Stomach smooth muscle (tissue), 2 donors: Measurements from ENCODE around the gene ABCB1.
"Not testable (repeated sequence)": the region's sequence is repeated elsewhere in the genome, so short reads cannot be mapped to it uniquely, and the experiment has no call there.

Source experiments
- H3K27ac ChIP-seq: one replicate; pipeline ENCODE4 v1.7.0; 2013; ENCODE audit warnings: mild to moderate bottlenecking, low read length, inconsistent platforms
- H3K27me3 ChIP-seq, 2 donors: one replicate each; pipeline ENCODE4 v1.7.0; 2013; ENCODE audit warnings: low read length in 2 of 2; ENCODE audit not compliant: insufficient read depth in 2 of 2, control insufficient read depth in 1 of 2
- H3K36me3 ChIP-seq, 2 donors: one replicate each; pipeline ENCODE4 v1.7.0; 2013; ENCODE audit warnings: low read length in 2 of 2; ENCODE audit not compliant: control insufficient read depth in 2 of 2, insufficient read depth in 2 of 2
- H3K4me1 ChIP-seq: one replicate; pipeline ENCODE4 v1.7.0; 2013; ENCODE audit warnings: low read length; ENCODE audit not compliant: control insufficient read depth, insufficient read depth
- H3K4me3 ChIP-seq, 2 donors: one replicate each; pipeline ENCODE4 v1.7.0; 2013; ENCODE audit warnings: low read length in 2 of 2
- H3K9ac ChIP-seq, 2 donors: one replicate each; pipeline ENCODE4 v1.7.0; 2013; ENCODE audit warnings: low read length in 2 of 2, mild to moderate bottlenecking in 1 of 2
- H3K9me3 ChIP-seq, 2 donors: one replicate each; pipeline ENCODE4 v1.7.0; 2013; ENCODE audit warnings: low read length in 2 of 2; ENCODE audit not compliant: control insufficient read depth in 2 of 2
- donor health status: healthy.
- donor health status: Pancreatic carcinoma.

The ABCB1 gene

DNA sequence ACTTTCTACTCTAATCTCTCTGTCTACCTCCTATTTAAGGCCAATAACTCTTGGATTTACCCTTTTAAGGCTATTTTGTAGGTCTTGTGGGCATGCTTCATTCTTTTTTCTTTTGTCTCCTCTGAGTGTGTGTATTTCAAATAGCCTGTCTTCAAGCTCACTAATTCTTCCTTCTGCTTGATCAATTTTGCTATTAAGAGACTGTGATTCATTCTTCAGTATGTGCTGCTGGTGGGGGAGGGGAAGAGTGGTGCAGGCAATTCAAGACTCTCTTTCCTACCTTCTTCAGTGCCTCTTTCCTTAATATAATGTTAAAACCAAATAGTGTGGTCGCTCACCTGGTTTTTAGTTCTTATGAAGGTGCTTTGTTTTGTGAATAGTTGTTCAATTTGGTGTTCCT is 20.0 kb downstream of the ABCB1 start:
- H3K27me3 ChIP-seq = no peaks in the 10 kb centered on the region
- H3K4me3 ChIP-seq = no peak overlapping the region
- H3K27ac ChIP-seq = no peak overlapping the region
- H3K9ac ChIP-seq = no peak overlapping the region
- H3K36me3 ChIP-seq = no peaks in the 10 kb centered on the region
- H3K9me3 ChIP-seq = no peaks in the 10 kb centered on the region
- H3K4me1 ChIP-seq = no peaks in the 10 kb centered on the region

DNA sequence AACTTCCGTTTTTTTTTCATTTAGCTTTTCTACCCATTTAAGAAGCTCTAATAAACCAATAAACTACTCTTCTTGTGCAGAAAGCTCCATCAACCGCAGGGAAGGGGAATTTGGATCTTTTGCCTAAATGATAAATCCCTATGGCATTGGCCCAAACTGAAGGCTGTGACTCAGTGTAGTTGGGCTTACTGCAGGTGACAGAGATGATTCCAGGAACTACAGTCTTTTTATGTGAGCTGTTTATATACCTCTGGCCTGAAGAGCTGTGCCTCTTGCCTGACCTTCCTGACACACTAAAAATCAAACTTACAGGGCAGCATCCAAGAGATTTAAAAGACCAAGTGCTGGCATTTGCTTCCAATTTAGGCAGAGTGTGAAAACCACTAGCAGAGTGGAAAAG is 25.2 kb downstream of the ABCB1 start:
- Histone ChIP-seq H3K9ac (no peak overlapping the region), H3K4me3 (no peak overlapping the region), H3K27me3 (no peaks in the 10 kb centered on the region), H3K9me3 (no peaks in the 10 kb centered on the region), H3K27ac (no peak overlapping the region), H3K4me1 (no peaks in the 10 kb centered on the region), H3K36me3 (no peaks in the 10 kb centered on the region)

DNA sequence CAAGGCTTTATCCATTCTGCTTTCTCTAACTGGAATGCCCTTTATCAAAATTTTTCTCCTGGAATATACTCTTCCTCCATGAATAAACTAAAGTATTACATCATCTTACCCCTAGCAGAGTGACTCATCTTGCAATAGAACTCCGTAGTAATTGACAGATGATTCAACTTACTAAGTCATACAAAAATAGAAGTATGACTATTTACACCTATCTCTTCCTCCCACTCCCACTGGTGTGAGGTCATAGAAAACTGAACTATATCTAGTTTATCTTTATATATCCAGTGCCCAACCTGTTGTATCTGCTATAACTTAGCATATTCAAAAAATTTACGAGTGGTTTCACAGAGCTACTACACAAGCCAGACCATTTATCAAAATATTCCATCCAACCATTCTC is 26.1 kb downstream of the ABCB1 start:
- Histone ChIP-seq H3K4me1 (no peaks in the 10 kb centered on the region), H3K9me3 (no peaks in the 10 kb centered on the region), H3K36me3 (no peaks in the 10 kb centered on the region), H3K27me3 (no peaks in the 10 kb centered on the region), H3K27ac (no peak overlapping the region), H3K9ac (no peak overlapping the region), H3K4me3 (no peak overlapping the region)

DNA sequence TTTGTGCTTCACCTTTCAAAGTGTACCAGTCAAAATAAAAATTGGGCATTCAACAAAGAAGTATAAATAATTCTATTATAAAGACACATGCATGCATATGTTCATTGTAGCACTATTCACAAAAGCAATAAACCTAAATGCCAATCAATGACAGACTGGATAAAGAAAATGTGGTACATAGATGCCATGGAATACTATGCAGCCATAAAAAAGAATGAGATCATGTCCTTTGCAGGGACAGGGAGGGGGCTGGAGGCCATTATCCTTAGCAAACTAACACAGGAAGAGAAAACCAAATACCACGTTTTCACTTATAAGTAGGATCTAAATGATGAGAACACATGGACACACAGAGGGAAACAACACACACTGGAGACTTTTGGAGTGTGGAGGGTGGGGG is 28.2 kb downstream of the ABCB1 start:
- H3K9me3 ChIP-seq, H3K4me1 ChIP-seq, H3K27ac ChIP-seq, H3K36me3 ChIP-seq, H3K27me3 ChIP-seq, H3K9ac ChIP-seq, H3K4me3 ChIP-seq: not testable (repeated sequence)

DNA sequence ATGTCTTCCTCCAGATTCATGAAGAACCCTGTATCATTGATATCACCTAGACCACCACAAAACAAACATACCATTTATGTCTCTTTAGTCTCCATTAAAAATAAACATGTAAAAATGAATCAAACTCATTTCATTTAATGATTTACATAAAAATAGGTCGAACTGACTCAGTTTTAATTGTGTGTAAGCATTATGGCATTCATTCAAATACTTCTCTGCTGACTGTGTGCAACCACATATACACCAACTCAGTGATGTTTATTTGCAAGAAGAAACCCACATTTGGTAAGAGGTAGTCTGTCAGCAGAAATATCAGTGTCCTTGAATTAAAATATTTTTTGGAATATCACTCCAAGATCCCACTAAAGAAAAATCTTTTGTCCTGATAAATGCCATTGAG is 30.5 kb downstream of the ABCB1 start:
- H3K27ac ChIP-seq = no peak overlapping the region

DNA sequence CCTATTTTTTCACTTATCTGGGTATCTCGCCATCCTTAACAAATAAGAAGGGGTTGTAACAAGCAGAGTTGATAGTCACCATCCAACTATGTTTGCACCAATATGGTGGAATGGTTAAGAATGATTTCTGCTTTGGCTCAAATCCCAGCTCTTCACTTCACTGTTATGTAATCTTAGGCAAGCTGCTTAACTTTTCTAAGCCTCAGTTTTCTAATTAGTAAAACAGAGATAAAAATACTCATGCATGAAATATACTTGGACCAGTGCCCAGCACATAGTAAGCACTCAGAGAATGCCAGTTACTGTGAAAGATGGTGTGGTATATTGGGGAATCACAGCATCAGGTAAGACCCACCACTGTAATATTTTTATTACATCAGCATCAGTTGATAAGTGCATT is 33.6 kb downstream of the ABCB1 start:
- Histone ChIP-seq H3K4me1 (no peaks in the 10 kb centered on the region), H3K4me3 (no peak overlapping the region)

More for the DNA sequence above, 30.5 kb downstream of the ABCB1 start:
- H3K4me3 ChIP-seq = no peak overlapping the region
- H3K9ac ChIP-seq = no peak overlapping the region
- no peaks in the 10 kb centered on the region for H3K27me3 ChIP-seq
- no peaks in the 10 kb centered on the region for H3K36me3 ChIP-seq
- H3K4me1 ChIP-seq = no peaks in the 10 kb centered on the region
- H3K9me3 ChIP-seq = no peaks in the 10 kb centered on the region

DNA sequence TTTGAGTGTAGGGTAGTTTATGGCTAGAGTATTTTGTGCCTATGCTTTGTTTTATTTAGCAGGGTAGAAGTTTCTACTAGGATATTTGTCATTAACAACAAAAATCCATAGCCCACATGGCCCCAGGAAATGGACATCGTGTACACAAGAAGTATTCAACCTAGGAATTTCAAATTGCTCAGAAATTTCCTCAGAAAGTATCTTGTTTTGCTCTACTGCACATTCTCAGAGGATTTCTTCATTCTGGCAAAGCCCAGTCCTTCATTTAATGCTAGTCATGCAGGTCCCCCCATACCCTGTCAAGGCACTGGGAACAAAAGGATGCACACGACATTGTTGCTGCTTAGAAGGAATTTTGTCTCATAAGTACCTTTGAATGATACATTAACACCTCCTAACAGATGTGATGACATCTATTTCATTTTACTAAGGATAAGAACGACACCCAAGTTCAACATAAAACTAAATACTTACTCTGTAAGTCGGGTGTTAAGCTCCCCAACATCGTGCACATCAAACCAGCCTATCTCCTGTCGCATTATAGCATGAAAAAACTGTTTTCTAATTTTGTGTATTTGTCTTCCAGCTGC is 34.3 kb downstream of the ABCB1 start:
- Histone ChIP-seq H3K9ac (no peak overlapping the region), H3K27ac (no peak overlapping the region), H3K4me1 (no peaks in the 10 kb centered on the region), H3K36me3 (no peaks in the 10 kb centered on the region), H3K4me3 (no peak overlapping the region), H3K9me3 (no peaks in the 10 kb centered on the region), H3K27me3 (no peaks in the 10 kb centered on the region)

More for the DNA sequence above, 33.6 kb downstream of the ABCB1 start:
- Histone ChIP-seq H3K9ac (no peak overlapping the region), H3K9me3 (no peaks in the 10 kb centered on the region), H3K36me3 (no peaks in the 10 kb centered on the region), H3K27me3 (no peaks in the 10 kb centered on the region), H3K27ac (no peak overlapping the region)

DNA sequence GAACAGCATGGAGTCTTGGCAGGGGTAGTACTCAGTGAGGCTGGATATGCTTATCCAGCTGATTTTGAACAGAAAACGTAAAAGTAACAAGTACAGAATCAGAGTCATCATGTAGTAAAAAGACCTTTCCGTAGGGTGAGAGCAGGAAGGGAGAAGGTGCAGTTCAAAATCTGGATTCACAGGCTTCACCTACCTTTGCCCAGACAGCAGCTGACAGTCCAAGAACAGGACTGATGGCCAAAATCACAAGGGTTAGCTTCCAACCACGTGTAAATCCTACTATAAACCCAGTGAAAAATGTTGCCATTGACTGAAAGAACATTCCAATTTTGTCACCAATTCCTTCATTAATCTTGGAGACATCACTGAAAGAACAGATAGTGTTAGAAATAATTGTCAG is 34.8 kb downstream of the ABCB1 start:
- Histone ChIP-seq H3K36me3 (no peaks in the 10 kb centered on the region), H3K4me3 (no peak overlapping the region), H3K27me3 (no peaks in the 10 kb centered on the region), H3K9ac (no peak overlapping the region), H3K4me1 (no peaks in the 10 kb centered on the region), H3K27ac (no peak overlapping the region), H3K9me3 (no peaks in the 10 kb centered on the region)

DNA sequence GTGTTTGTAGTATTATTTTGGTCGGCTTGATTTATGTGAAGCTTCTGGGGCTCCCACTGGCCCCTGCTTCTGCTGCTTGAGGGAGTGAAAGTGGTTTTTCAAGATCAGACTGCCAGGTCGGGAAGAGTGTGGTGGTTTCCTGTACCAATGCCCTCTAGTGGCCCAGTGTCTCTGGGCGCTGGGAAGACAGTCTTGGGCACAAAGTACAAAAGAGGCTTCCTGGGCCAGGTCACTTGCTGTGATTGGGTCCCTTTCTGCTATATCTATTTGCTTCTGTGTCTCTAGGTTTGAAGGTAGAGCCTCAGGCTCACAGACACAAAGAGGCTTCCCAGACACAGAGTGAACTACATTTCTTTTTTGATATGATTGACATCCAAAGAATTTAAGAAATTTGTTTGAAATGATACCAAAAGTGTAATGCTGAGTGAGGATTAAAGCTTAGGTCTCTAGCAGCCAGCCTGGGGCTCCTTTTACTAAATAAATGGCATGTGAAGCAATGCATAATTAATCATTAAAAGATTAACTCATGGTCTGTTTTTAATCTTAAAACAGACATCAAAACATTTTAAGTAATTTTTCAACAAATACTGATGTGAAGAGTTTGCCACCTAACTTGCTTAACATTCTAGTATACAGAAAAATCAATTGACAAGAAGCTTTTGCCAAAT is 36.3 kb downstream of the ABCB1 start:
- Histone ChIP-seq H3K9ac (no peak overlapping the region), H3K27me3 (no peaks in the 10 kb centered on the region), H3K4me3 (no peak overlapping the region), H3K9me3 (no peaks in the 10 kb centered on the region), H3K27ac (no peak overlapping the region), H3K36me3 (no peaks in the 10 kb centered on the region), H3K4me1 (no peaks in the 10 kb centered on the region)

DNA sequence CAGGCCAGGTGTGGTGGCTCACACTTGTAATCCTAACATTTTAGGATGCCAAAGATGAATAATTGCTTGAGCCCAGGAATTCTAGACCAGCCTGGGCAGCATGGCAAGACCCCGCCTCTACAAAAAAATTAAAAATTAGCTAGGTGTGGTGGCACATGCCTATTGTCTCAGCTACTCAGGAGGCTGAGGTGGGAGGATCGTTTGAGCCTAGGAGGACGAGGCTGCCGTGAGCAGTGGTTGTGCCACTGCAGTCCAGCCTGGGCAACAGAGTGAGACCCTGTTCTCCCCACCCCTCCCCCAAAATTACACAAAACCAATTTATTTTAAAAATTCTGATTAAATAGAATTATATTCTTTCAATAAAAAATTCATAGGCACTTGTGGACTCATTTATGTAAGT is 39.0 kb downstream of the ABCB1 start:
- Histone ChIP-seq H3K36me3 (no peaks in the 10 kb centered on the region), H3K4me1 (no peaks in the 10 kb centered on the region), H3K9ac (no peak overlapping the region), H3K4me3 (no peak overlapping the region), H3K9me3 (no peaks in the 10 kb centered on the region), H3K27me3 (no peaks in the 10 kb centered on the region), H3K27ac (no peak overlapping the region)

DNA sequence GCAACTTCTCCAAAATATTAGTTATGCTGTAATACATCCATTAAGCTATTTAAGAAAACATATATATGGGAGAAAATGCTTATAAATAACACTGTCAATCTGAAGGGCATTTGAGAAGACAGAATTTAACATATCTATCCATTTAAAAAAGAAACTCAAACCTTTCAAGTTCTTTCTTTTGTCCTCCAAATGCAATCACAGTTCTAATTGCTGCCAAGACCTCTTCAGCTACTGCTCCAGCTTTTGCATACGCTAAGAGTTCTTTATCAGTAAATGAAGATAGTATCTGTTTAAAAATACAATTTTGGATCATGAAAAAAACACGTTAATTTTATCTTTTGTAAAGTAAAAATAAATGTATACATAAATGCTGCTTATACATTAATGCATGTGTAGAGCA is 39.6 kb downstream of the ABCB1 start:
- no peaks in the 10 kb centered on the region for H3K4me1 ChIP-seq
- no peak overlapping the region for H3K27ac ChIP-seq
- H3K4me3 ChIP-seq = no peak overlapping the region
- no peaks in the 10 kb centered on the region for H3K36me3 ChIP-seq
- H3K9ac ChIP-seq = no peak overlapping the region
- no peaks in the 10 kb centered on the region for H3K9me3 ChIP-seq
- no peaks in the 10 kb centered on the region for H3K27me3 ChIP-seq
